ENCODE measurements around the gene CAPN1. TPM values are rescaled to one million over a fixed set of nuclear protein-coding genes. Genes with fewer than 3 reads are reported as not detected.

Gene CAPN1
- total RNA-seq, 2 experiments from 2014 or later = 80.3 to 83.2 TPM

- Histone ChIP-seq H3K9me3 (ENCODE audit: control insufficient read depth in 1 of 2, insufficient read depth in 1 of 2, low read length in 2 of 2) (no peaks in the 10 kb centered on the region), H3K27ac (ENCODE audit: low read depth in 1 of 2, low read length in 2 of 2) (peak overlapping the region; percentile 96 to 99), H3K36me3 (ENCODE audit: insufficient read depth, low read length) (peaks cover 51% of the 10 kb centered on the region), H3K27me3 (ENCODE audit: control insufficient read depth in 1 of 2, insufficient read depth in 2 of 2, low read length in 2 of 2) (no peaks in the 10 kb centered on the region), H3K4me3 (ENCODE audit: low read length) (peak overlapping the region; percentile 83), H3K4me1 (ENCODE audit: insufficient read depth, low read length) (peaks cover 47% of the 10 kb centered on the region)
- peaks cover 69% of the 10 kb centered on the region for H3K36me3 Mint-ChIP-seq (ENCODE audit: low read depth)
- DNase-seq = peak in 8 of 14 experiments; percentile 35 to 69 (median 52)
- H3K9me3 Mint-ChIP-seq = no peaks in the 10 kb centered on the region
- intact Hi-C loops (cut with DNase I, micrococcal nuclease) = loop anchor here in 1 of 2 experiments (5.0 kb wide), 1 partner anchor 216 kb away; the partner anchor contains the start of gene ATG2A
- H3K27ac Mint-ChIP-seq = peak overlapping the region; percentile 100
- ChIA-PET POLR2A (interaction anchor here (2.1 to 4.4 kb wide), 7 partner anchors 11 to 389 kb away, joined by 9 to 136 read pairs (median 18); partner anchors contain the start of genes FAU, MALAT1, MRPL49 and RASGRP2), CTCF (interaction anchor here (1.0 to 1.4 kb wide), 2 partner anchors 16 to 23 kb away, joined by 3 to 5 read pairs; partner anchors contain the start of gene ZNHIT2)
- ATAC-seq (ENCODE audit: poor library complexity) = no peak
- peak overlapping the region; percentile 99 for H3K4me3 Mint-ChIP-seq
- no peak for TF ChIP-seq CTCF (IDR thresholded peaks at IDR 0.05)
- no peaks in the 10 kb centered on the region for H3K27me3 Mint-ChIP-seq
- H3K4me1 Mint-ChIP-seq (ENCODE audit: low read depth) = peaks cover 45% of the 10 kb centered on the region
Measured at GRCh38 chr11:65132988-65133700, 48.6 kb upstream of the CAPN1 start.

GRCh38 chr11:65133724-65134123, 48.0 kb upstream of the CAPN1 start:
- Histone ChIP-seq H3K27me3 (ENCODE audit: control insufficient read depth in 1 of 2, insufficient read depth in 2 of 2, low read length in 2 of 2) (no peaks in the 10 kb centered on the region), H3K4me1 (ENCODE audit: insufficient read depth, low read length) (peaks cover 47% of the 10 kb centered on the region), H3K27ac (ENCODE audit: low read depth in 1 of 2, low read length in 2 of 2) (peak overlapping the region; percentile 96 to 99), H3K4me3 (ENCODE audit: low read length) (peak overlapping the region; percentile 83), H3K9me3 (ENCODE audit: control insufficient read depth in 1 of 2, insufficient read depth in 1 of 2, low read length in 2 of 2) (no peaks in the 10 kb centered on the region), H3K36me3 (ENCODE audit: insufficient read depth, low read length) (peaks cover 45% of the 10 kb centered on the region)
- Mint-ChIP-seq H3K36me3 (ENCODE audit: low read depth) (peaks cover 64% of the 10 kb centered on the region), H3K4me3 (peak overlapping the region; percentile 99), H3K27ac (peak overlapping the region; percentile 100), H3K27me3 (no peaks in the 10 kb centered on the region), H3K9me3 (no peaks in the 10 kb centered on the region), H3K4me1 (ENCODE audit: low read depth) (peaks cover 45% of the 10 kb centered on the region)
- CTCF ChIA-PET = interaction anchor here (1.0 to 1.4 kb wide), 2 partner anchors 16 to 23 kb away, joined by 3 to 5 read pairs; partner anchors contain the start of gene ZNHIT2
- TF ChIP-seq CTCF (IDR thresholded peaks at IDR 0.05) = no peak
- ATAC-seq (ENCODE audit: poor library complexity) = no peak
- no peak for DNase-seq
- intact Hi-C loops (cut with DNase I, micrococcal nuclease) = loop anchor here (1.0 to 5.0 kb wide), 3 partner anchors 17 to 216 kb away; partner anchors contain the start of genes ATG2A (in 1 of the 2), VPS51 (in 1 of the 2) and ZNHIT2 (in 1 of the 2)
- POLR2A ChIA-PET = interaction anchor here (1.5 to 4.4 kb wide), 10 partner anchors 12 to 481 kb away, joined by 3 to 136 read pairs (median 22); partner anchors contain the start of genes FAU, MALAT1, MRPL49 and PCNX3

GRCh38 chr11:65134240-65134951, 47.3 kb upstream of the CAPN1 start, which contains the start of gene SYVN1:
Gene SYVN1 (minus strand): TSS chr11:65134519. CDS start chr11:65133601, 918 bp downstream.
- Histone ChIP-seq H3K27me3 (ENCODE audit: control insufficient read depth in 1 of 2, insufficient read depth in 2 of 2, low read length in 2 of 2) (no peaks in the 10 kb centered on the region), H3K4me3 (ENCODE audit: low read length) (peak within 1 kb of the TSS; percentile 83), H3K27ac (ENCODE audit: low read depth in 1 of 2, low read length in 2 of 2) (peak within 1 kb of the TSS; percentile 96 to 99), H3K36me3 (ENCODE audit: insufficient read depth, low read length) (peaks cover 38% of the 10 kb centered on the region), H3K9me3 (ENCODE audit: control insufficient read depth in 1 of 2, insufficient read depth in 1 of 2, low read length in 2 of 2) (no peaks in the 10 kb centered on the region), H3K4me1 (ENCODE audit: insufficient read depth, low read length) (peaks cover 47% of the 10 kb centered on the region)
- DNase-seq = peak; percentile 86 to 96 (median 90)
- TF ChIP-seq CTCF (IDR thresholded peaks at IDR 0.05) = no peak
- intact Hi-C loops (cut with DNase I, micrococcal nuclease) = loop anchor here (1.0 to 5.0 kb wide), 3 partner anchors 18 to 217 kb away; partner anchors contain the start of genes ATG2A (in 1 of the 2), VPS51 (in 1 of the 2) and ZNHIT2 (in 1 of the 2)
- ChIA-PET CTCF (interaction anchor here (1.4 to 2.3 kb wide), 6 partner anchors 17 to 121 kb away, joined by 3 to 11 read pairs (median 5); partner anchors contain the start of genes ARL2, TM7SF2 and ZNHIT2), POLR2A (interaction anchor here (0.6 to 4.4 kb wide), 37 partner anchors 10 to 1155 kb away, joined by 3 to 136 read pairs (median 6); partner anchors contain the start of genes ARL2, CAPN1, CDC42EP2 and CDCA5)
- no peaks in the 10 kb centered on the region for H3K9me3 Mint-ChIP-seq
- peaks cover 45% of the 10 kb centered on the region for H3K4me1 Mint-ChIP-seq (ENCODE audit: low read depth)
- H3K27me3 Mint-ChIP-seq = no peaks in the 10 kb centered on the region
- ATAC-seq (ENCODE audit: poor library complexity) = peak; percentile 67
- peak within 1 kb of the TSS; percentile 99 for H3K4me3 Mint-ChIP-seq
- peaks cover 57% of the 10 kb centered on the region for H3K36me3 Mint-ChIP-seq (ENCODE audit: low read depth)
- H3K27ac Mint-ChIP-seq = peak within 1 kb of the TSS; percentile 100
